ENCODE measurements around the gene CASKIN1. TPM values are rescaled to one million over a fixed set of nuclear protein-coding genes. Genes with fewer than 3 reads are reported as not detected.

The CASKIN1 gene
- total RNA-seq, 1 experiment from 2014 or later: 7.9 TPM

DNA sequence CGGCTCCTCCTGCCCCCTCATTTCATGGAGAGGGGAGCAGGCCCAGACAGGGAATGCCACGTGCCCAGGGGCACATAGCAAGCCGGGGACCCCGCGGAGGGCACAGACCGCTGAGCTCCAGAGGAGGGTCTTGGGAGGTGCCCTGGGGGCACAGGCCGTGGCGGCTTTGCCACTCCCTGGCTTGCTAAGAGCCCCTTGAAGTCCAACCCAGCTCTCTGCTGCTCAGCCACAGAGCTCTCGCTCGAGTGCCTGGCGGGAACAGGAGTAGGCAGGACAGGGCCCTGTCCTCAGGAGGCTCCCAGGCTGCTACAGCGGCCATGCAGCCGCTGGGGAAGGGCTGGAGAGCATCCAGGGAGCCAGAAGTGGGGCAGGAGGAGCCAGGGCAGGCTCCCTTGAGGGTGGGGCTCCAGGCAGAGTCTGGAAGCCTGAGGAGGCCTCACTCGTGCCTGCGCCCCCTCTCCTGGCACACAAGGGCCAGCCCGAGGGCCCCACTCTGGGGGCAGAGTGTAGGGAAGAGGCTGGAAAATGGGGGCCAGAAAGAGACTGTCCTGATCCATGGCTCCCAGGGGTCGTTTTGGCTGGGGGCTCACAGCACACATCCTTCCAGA, 52.4 kb downstream of the CASKIN1 start:
- H2AFZ ChIP-seq (ENCODE audit: low read length): no peak overlapping the region
- H3K27me3 ChIP-seq (ENCODE audit: insufficient read depth, low read length): no peaks in the 10 kb centered on the region
- H4K20me1 ChIP-seq (ENCODE audit: control insufficient read depth, insufficient read depth, insufficient read length): no peaks in the 10 kb centered on the region
- no peaks in the 10 kb centered on the region for H3K4me1 ChIP-seq (ENCODE audit: insufficient read depth, low read length)
- H3K79me2 ChIP-seq (ENCODE audit: insufficient read depth, low read length): no peaks in the 10 kb centered on the region
- no peak overlapping the region for H2BK12ac ChIP-seq (ENCODE audit: insufficient read length, low read depth, low read length)
- H3K56ac ChIP-seq (ENCODE audit: insufficient read length, low read depth, low read length): no peak overlapping the region
- peaks cover 2% of the 10 kb centered on the region for H3K23me2 ChIP-seq (ENCODE audit: insufficient read length, low read depth, low read length, poor library complexity, severe bottlenecking)
- DNase-seq: peak; percentile 25
- no peak overlapping the region for H3K4me2 ChIP-seq (ENCODE audit: insufficient read depth, insufficient read length, low read length)
- no peak overlapping the region for H2BK20ac ChIP-seq (ENCODE audit: low read depth, low read length, poor library complexity, severe bottlenecking)
- no peak overlapping the region for H4K5ac ChIP-seq (ENCODE audit: insufficient read length, low read depth, low read length)
- H3K4me1 Mint-ChIP-seq: no peaks in the 10 kb centered on the region; a peak in 1 of 4 replicates
- TF ChIP-seq, protein P1, sequence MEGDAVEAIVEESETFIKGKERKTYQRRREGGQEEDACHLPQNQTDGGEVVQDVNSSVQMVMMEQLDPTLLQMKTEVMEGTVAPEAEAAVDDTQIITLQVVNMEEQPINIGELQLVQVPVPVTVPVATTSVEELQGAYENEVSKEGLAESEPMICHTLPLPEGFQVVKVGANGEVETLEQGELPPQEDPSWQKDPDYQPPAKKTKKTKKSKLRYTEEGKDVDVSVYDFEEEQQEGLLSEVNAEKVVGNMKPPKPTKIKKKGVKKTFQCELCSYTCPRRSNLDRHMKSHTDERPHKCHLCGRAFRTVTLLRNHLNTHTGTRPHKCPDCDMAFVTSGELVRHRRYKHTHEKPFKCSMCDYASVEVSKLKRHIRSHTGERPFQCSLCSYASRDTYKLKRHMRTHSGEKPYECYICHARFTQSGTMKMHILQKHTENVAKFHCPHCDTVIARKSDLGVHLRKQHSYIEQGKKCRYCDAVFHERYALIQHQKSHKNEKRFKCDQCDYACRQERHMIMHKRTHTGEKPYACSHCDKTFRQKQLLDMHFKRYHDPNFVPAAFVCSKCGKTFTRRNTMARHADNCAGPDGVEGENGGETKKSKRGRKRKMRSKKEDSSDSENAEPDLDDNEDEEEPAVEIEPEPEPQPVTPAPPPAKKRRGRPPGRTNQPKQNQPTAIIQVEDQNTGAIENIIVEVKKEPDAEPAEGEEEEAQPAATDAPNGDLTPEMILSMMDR (conservative IDR thresholded peaks at IDR 0.05): no peak
- no peak overlapping the region for H2BK120ac ChIP-seq (ENCODE audit: low read depth, low read length, poor library complexity, severe bottlenecking)
- no peak overlapping the region for H2BK15ac ChIP-seq (ENCODE audit: low read depth, low read length)
- no peak overlapping the region for H3K18ac ChIP-seq (ENCODE audit: insufficient read length, low read depth, low read length)
- no peak overlapping the region for H3K9ac ChIP-seq (ENCODE audit: extremely low read depth, insufficient read length, low read length)
- no peak overlapping the region for H3K27ac ChIP-seq (ENCODE audit: insufficient read length, low read depth, low read length)
- H3K27ac Mint-ChIP-seq: no peak overlapping the region
- H4K91ac ChIP-seq (ENCODE audit: insufficient read length, low read depth, low read length): no peak overlapping the region
- H3K4me3 Mint-ChIP-seq: no peak overlapping the region
- H3T11ph ChIP-seq (ENCODE audit: low read length): no peak overlapping the region
- no peak overlapping the region for H4K8ac ChIP-seq (replicated peaks; ENCODE audit: insufficient read length, low read depth, low read length)
- H3K23ac ChIP-seq (ENCODE audit: insufficient read length, low read depth, low read length): no peak overlapping the region
- H3K27me3 Mint-ChIP-seq (ENCODE audit: low read depth): peaks cover 43% of the 10 kb centered on the region
- H2BK5ac ChIP-seq (ENCODE audit: insufficient read length, low read length): no peak overlapping the region
- WGBS (ENCODE audit: extremely low coverage, insufficient read length, low lambda C conversion rate): no CpG with 5 or more reads among the region's 17 CpGs
- H3K9me3 Mint-ChIP-seq: no peaks in the 10 kb centered on the region
- no peak overlapping the region for H2AK5ac ChIP-seq (ENCODE audit: insufficient read length, low read length)
- H3K14ac ChIP-seq (ENCODE audit: insufficient read depth, low read length): no peak overlapping the region
- no peak overlapping the region for H3K4ac ChIP-seq (ENCODE audit: low read depth, low read length)
- no peaks in the 10 kb centered on the region for H3K9me3 ChIP-seq (ENCODE audit: control insufficient read depth, low read depth, low read length)
- H3K36me3 Mint-ChIP-seq (ENCODE audit: insufficient read depth in 1 of 3, low read depth in 3 of 3): no peaks in the 10 kb centered on the region
- no peaks in the 10 kb centered on the region for H3K79me1 ChIP-seq (ENCODE audit: insufficient read depth, low read depth, low read length, poor library complexity, severe bottlenecking)

Data from H9 (cell line).